Nephron (organoid): ENCODE measurements around the gene EGFR.
A peak's percentile ranks its signal among the peaks of the same experiment; 100 is the strongest.

Experiments
- H3K27ac Mint-ChIP-seq, 3 experiments: 2 replicates each; pipeline ENCODE4 v1.8.0; 2020; ENCODE audit warnings: mixed read lengths in 3 of 3, mild to moderate bottlenecking in 2 of 3, moderate library complexity in 1 of 3
- H3K27me3 Mint-ChIP-seq: 2 replicates; pipeline ENCODE4 v1.8.0; 2021; ENCODE audit warnings: low read depth, mild to moderate bottlenecking, moderate library complexity, mixed read lengths
- H3K36me3 Mint-ChIP-seq: 2 replicates; pipeline ENCODE4 v1.8.0; 2020; ENCODE audit warnings: low read depth, mixed read lengths
- H3K4me1 Mint-ChIP-seq: 2 replicates; pipeline ENCODE4 v1.8.0; 2020; ENCODE audit warnings: mixed read lengths
- H3K4me3 Mint-ChIP-seq, 3 experiments: 2 replicates each; pipeline ENCODE4 v1.8.0; 2020; ENCODE audit warnings: mild to moderate bottlenecking in 3 of 3, mixed read lengths in 3 of 3, moderate library complexity in 2 of 3
- H3K9me3 Mint-ChIP-seq: 2 replicates; pipeline ENCODE4 v1.8.0; 2020; ENCODE audit warnings: mixed read lengths
- TF ChIP-seq, protein P1 (sequence below), 3 experiments: fragments of 200-600 bp; sonication (generic); IDR thresholded peaks; one replicate each; pipeline ENCODE4 v1.5.0; 2021; ENCODE audit warnings: antibody characterized with exemption in 3 of 3; ENCODE audit not compliant: unreplicated experiment in 3 of 3

Gene EGFR

GRCh38 chr7:55132550-55132889, 113.7 kb downstream of the EGFR start:
- Mint-ChIP-seq H3K4me1 (peaks cover 61% of the 10 kb centered on the region), H3K9me3 (no peaks in the 10 kb centered on the region), H3K27ac (peak overlapping the region; percentile 49 to 95 (median 93)), H3K4me3 (no peak overlapping the region), H3K27me3 (no peaks in the 10 kb centered on the region), H3K36me3 (no peaks in the 10 kb centered on the region)
- TF ChIP-seq, protein P1, sequence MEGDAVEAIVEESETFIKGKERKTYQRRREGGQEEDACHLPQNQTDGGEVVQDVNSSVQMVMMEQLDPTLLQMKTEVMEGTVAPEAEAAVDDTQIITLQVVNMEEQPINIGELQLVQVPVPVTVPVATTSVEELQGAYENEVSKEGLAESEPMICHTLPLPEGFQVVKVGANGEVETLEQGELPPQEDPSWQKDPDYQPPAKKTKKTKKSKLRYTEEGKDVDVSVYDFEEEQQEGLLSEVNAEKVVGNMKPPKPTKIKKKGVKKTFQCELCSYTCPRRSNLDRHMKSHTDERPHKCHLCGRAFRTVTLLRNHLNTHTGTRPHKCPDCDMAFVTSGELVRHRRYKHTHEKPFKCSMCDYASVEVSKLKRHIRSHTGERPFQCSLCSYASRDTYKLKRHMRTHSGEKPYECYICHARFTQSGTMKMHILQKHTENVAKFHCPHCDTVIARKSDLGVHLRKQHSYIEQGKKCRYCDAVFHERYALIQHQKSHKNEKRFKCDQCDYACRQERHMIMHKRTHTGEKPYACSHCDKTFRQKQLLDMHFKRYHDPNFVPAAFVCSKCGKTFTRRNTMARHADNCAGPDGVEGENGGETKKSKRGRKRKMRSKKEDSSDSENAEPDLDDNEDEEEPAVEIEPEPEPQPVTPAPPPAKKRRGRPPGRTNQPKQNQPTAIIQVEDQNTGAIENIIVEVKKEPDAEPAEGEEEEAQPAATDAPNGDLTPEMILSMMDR (IDR thresholded peaks at IDR 0.05; ENCODE audit: unreplicated experiment in 3 of 3), result no peak

GRCh38 chr7:55132890-55133551, 114.2 kb downstream of the EGFR start:
- TF ChIP-seq, protein P1 (IDR thresholded peaks at IDR 0.05; ENCODE audit: unreplicated experiment in 3 of 3), result no peak
- Mint-ChIP-seq H3K4me3 (no peak overlapping the region), H3K36me3 (no peaks in the 10 kb centered on the region), H3K27ac (peak overlapping the region; percentile 49 to 95 (median 93)), H3K9me3 (no peaks in the 10 kb centered on the region), H3K27me3 (no peaks in the 10 kb centered on the region), H3K4me1 (peaks cover 56% of the 10 kb centered on the region)

DNA sequence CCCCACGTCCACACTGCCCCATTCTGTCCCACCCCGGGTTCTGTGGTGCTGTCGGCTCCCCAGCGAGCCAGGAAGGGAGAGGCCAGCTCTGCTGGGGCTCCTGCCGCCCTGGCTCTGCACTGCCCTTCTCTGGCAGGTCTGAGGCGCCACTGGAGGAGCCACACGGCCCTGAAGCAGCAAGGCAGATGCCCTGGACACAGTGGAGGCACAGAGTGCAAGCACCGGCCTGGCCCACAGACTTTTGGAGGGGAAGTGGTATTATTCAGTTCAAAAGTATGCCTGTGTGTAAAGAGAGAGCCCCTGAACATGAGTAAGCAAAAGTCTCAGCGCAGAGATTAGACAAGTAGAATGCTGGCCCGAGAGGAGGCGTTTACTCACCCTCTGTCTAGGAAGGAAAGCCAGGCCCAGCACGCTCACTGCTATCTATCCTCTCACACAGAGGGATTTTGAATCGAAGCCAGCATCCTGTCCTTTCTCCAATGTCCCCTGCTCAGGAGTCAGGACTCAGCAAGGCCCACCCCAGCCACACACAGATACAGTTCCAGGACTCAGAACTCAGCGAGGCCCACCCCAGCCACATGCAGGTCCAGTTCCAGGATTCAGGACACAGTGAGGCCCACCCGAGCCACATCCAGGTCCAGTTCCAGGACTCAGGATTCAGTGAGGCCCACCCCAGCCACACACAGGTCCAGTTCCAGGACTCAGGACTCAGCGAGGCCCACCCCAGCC, 115.0 kb downstream of the EGFR start:
- no peak overlapping the region for H3K4me3 Mint-ChIP-seq
- no peaks in the 10 kb centered on the region for H3K27me3 Mint-ChIP-seq
- TF ChIP-seq, protein P1 (IDR thresholded peaks at IDR 0.05; ENCODE audit: unreplicated experiment in 3 of 3), result no peak
- H3K4me1 Mint-ChIP-seq, result peaks cover 48% of the 10 kb centered on the region
- H3K27ac Mint-ChIP-seq, result peak overlapping the region; percentile 75 to 96 (median 93)
- H3K9me3 Mint-ChIP-seq, result no peaks in the 10 kb centered on the region
- no peaks in the 10 kb centered on the region for H3K36me3 Mint-ChIP-seq

GRCh38 chr7:55134359-55134725, 115.5 kb downstream of the EGFR start:
- Mint-ChIP-seq H3K27me3 (no peaks in the 10 kb centered on the region), H3K4me1 (peaks cover 43% of the 10 kb centered on the region), H3K27ac (peak overlapping the region; percentile 75 to 96 (median 93)), H3K9me3 (no peaks in the 10 kb centered on the region), H3K4me3 (no peak overlapping the region), H3K36me3 (no peaks in the 10 kb centered on the region)
- TF ChIP-seq, protein P1 (IDR thresholded peaks at IDR 0.05; ENCODE audit: unreplicated experiment in 3 of 3), result no peak

DNA sequence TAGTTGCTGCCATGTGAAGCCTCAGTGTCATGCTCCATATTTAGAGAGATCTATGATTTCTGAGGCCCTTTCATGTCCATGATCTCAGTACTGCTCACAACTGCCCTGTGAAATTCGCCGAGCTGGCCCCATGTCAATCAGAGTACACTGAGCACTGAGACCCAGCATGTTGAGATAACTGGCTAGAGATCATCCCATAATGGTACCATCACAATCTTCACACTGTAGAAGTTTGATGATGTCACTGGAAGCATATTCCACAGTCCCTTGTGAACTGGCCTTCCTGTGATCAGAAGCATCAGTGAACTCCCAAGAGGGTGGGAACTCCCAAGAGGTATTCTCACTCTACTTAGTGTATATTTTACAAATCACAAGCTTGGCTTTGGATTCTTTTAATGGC, 116.0 kb downstream of the EGFR start:
- H3K9me3 Mint-ChIP-seq, result no peaks in the 10 kb centered on the region

More for the DNA sequence above, 116.0 kb downstream of the EGFR start:
- peak overlapping the region in 1 of 3 experiments; percentile 93 for H3K27ac Mint-ChIP-seq
- H3K4me1 Mint-ChIP-seq, result peaks cover 38% of the 10 kb centered on the region
- no peaks in the 10 kb centered on the region for H3K36me3 Mint-ChIP-seq
- TF ChIP-seq, protein P1 (IDR thresholded peaks at IDR 0.05; ENCODE audit: unreplicated experiment in 3 of 3), result no peak
- no peaks in the 10 kb centered on the region for H3K27me3 Mint-ChIP-seq
- H3K4me3 Mint-ChIP-seq, result no peak overlapping the region
